Choroid plexus epithelial cell (primary cell): ENCODE results near the gene BIRC6.

Experiments used
- DNase-seq: peaks from one replicate; pipeline ENCODE4 v3.0.0-alpha.2; 2010; ENCODE audit warnings: low read depth
- H3K4me3 ChIP-seq: 2 replicates; pipeline ENCODE4 v1.5.1; 2011; ENCODE audit warnings: low read depth, mild to moderate bottlenecking, control low read depth, low read length, moderate library complexity
- CTCF ChIP-seq: conservative IDR thresholded peaks from 2 replicates; pipeline ENCODE4 v1.5.1; 2011; ENCODE audit warnings: low read depth, mild to moderate bottlenecking, control low read depth, inconsistent platforms, low read length, moderate library complexity

BIRC6 gene

GRCh38 chr2:32647180-32647651, 290.4 kb downstream of the BIRC6 start:
- DNase-seq: peak; percentile 88
- TF ChIP-seq CTCF: no peak
- H3K4me3 ChIP-seq: no peak overlapping the region

- H3K4me3 ChIP-seq: no peak overlapping the region
- DNase-seq: peak; percentile 6
- TF ChIP-seq CTCF: no peak
Observed at GRCh38 chr2:32652555-32653209, 295.9 kb downstream of the BIRC6 start.

GRCh38 chr2:32656069-32656468, 299.2 kb downstream of the BIRC6 start:
- DNase-seq: no peak
- TF ChIP-seq CTCF: no peak
- H3K4me3 ChIP-seq: no peak overlapping the region

GRCh38 chr2:32663864-32664263, 307.0 kb downstream of the BIRC6 start:
- peak; percentile 61 for DNase-seq
- TF ChIP-seq CTCF: no peak
- no peak overlapping the region for H3K4me3 ChIP-seq

GRCh38 chr2:32666704-32667103, 309.9 kb downstream of the BIRC6 start:
- H3K4me3 ChIP-seq: no peak overlapping the region
- TF ChIP-seq CTCF: no peak
- DNase-seq: no peak

- no peak overlapping the region for H3K4me3 ChIP-seq
- TF ChIP-seq CTCF: no peak
- no peak for DNase-seq
Observed at GRCh38 chr2:32668254-32668653, 311.4 kb downstream of the BIRC6 start.
